GM12878 (cell line): ENCODE data around the gene CITED2. TPM values are rescaled to one million over a fixed set of nuclear protein-coding genes. Genes with fewer than 3 reads are reported as not detected.

Experiments used
- ATAC-seq: fragments of 200-7000 bp; cut with Tn5 transposase; 3 replicates; pipeline ENCODE4 v1.9.1; 2020; ENCODE audit warnings: mild to moderate bottlenecking, moderate library complexity
- Bru-seq: library from RNA; stranded (reverse); fragments of 400-500 nt; gene quantifications from one replicate; lab custom pipeline; 2021; lab: Mats Ljungman, UMichigan
- BruChase-seq, 2 experiments: library from RNA; stranded (reverse); fragments of 400-500 nt; gene quantifications; one replicate each; lab custom pipeline; 2021; lab: Mats Ljungman, UMichigan
- BruUV-seq: library from RNA; stranded (reverse); fragments of 400-500 nt; replicated peaks from 2 replicates; lab custom pipeline; 2021; lab: Mats Ljungman, UMichigan
- CTCF ChIA-PET: fragments of 300-600 bp; sonication (Branson Sonifier 250); formaldehyde crosslinking; extraction: SDS; loops from one replicate; lab custom pipeline; 2021; ENCODE audit warnings: inconsistent platforms; lab: Yijun Ruan, JAX
- POLR2A ChIA-PET: fragments of 350-600 bp; formaldehyde crosslinking; extraction: SDS; loops from one replicate; lab custom pipeline; 2021; ENCODE audit warnings: inconsistent platforms; lab: Charles Lee
- RAD21 ChIA-PET: fragments of 300-600 bp; sonication (Branson Sonifier 250); formaldehyde crosslinking; loops from one replicate; lab custom pipeline; 2023; ENCODE audit warnings: antibody characterized with exemption; ENCODE audit not compliant: unreplicated experiment; lab: Charles Lee
- SMC1A ChIA-PET: fragments of 300-600 bp; sonication (Branson Sonifier 250); formaldehyde crosslinking; loops from one replicate; lab custom pipeline; 2023; ENCODE audit not compliant: unreplicated experiment, uncharacterized antibody; lab: Charles Lee
- DNase-seq: peaks from one replicate; pipeline ENCODE4 v3.0.0-alpha.2; 2011; ENCODE audit warnings: low read depth, low spot score
- FAIRE-seq: peaks from 3 replicates; lab custom pipeline; 2011; peaks lifted over from hg19 to GRCh38; lab: Jason Lieb, UNC
- H2AFZ ChIP-seq: 2 replicates; pipeline ENCODE4 v1.6.0; 2011; ENCODE audit warnings: low read depth, low read length, control low read depth; ENCODE audit not compliant: control insufficient read depth
- H3K27ac ChIP-seq: 2 replicates; pipeline ENCODE4 v1.5.1; 2011; ENCODE audit warnings: control low read depth; ENCODE audit not compliant: control insufficient read depth, insufficient read depth
- H3K27me3 ChIP-seq, 2 experiments: replicated peaks in 1 of 2; 2 replicates each; pipeline versions ENCODE4 v1.6.0 to v1.6.1; 2011; ENCODE audit warnings: low read length in 1 of 2; ENCODE audit not compliant: control insufficient read depth in 2 of 2, insufficient read depth in 2 of 2
- H3K36me3 ChIP-seq, 2 experiments: 2 replicates each; pipeline ENCODE4 v1.5.1; 2011; ENCODE audit warnings: low read length in 1 of 2; ENCODE audit not compliant: control insufficient read depth in 2 of 2, insufficient read depth in 2 of 2
- H3K4me1 ChIP-seq: 2 replicates; pipeline ENCODE4 v1.6.1; 2011; ENCODE audit warnings: mild to moderate bottlenecking, low read length, moderate library complexity, mixed read lengths; ENCODE audit not compliant: control insufficient read depth, insufficient read depth
- H3K4me2 ChIP-seq: 2 replicates; pipeline ENCODE4 v1.6.0; 2011; ENCODE audit warnings: control low read depth; ENCODE audit not compliant: control insufficient read depth, insufficient read depth
- H3K4me3 ChIP-seq: fragments of 200-600 bp; sonication (generic); 2 replicates; pipeline ENCODE4 v1.5.1; 2016
- H3K79me2 ChIP-seq: 2 replicates; pipeline ENCODE4 v1.6.0; 2011; ENCODE audit warnings: low read length; ENCODE audit not compliant: control insufficient read depth, insufficient read depth
- H3K9ac ChIP-seq: 2 replicates; pipeline ENCODE4 v1.8.0; 2011; ENCODE audit warnings: low read length, control low read depth, mixed read lengths; ENCODE audit not compliant: control insufficient read depth, insufficient read depth
- H3K9me3 ChIP-seq: replicated peaks from 3 replicates; pipeline ENCODE4 v1.5.1; 2011; ENCODE audit warnings: mild to moderate bottlenecking, low read length; ENCODE audit not compliant: control insufficient read depth, insufficient read depth
- H4K20me1 ChIP-seq: 2 replicates; pipeline ENCODE4 v1.6.0; 2011; ENCODE audit not compliant: control insufficient read depth, insufficient read depth
- CUX1 ChIP-seq: IDR thresholded peaks from 2 replicates; pipeline ENCODE4 v1.6.1; 2012; ENCODE audit warnings: improper control_type of control experiment, low read depth, low read length; ENCODE audit not compliant: insufficient replicate concordance
- E2F4 ChIP-seq: IDR thresholded peaks from 2 replicates; pipeline ENCODE4 v1.6.1; 2012; ENCODE audit warnings: low read depth, low read length, improper control_type of control experiment
- EED ChIP-seq: sonication (generic); IDR thresholded peaks from 2 replicates; pipeline ENCODE4 v1.6.1; 2016; ENCODE audit warnings: antibody characterized with exemption, low read depth
- IKZF2 ChIP-seq, 2 experiments: fragments of 450-650 bp; IDR thresholded peaks; 2 replicates each; pipeline ENCODE4 v1.6.1; 2017; ENCODE audit warnings: mild to moderate bottlenecking in 2 of 2, moderate library complexity in 2 of 2
- KDM1A ChIP-seq: fragments of 200-600 bp; sonication (generic); IDR thresholded peaks from 2 replicates; pipeline ENCODE4 v1.6.1; 2016; ENCODE audit warnings: borderline replicate concordance
- RBBP5 ChIP-seq: fragments of 200-600 bp; sonication (generic); conservative IDR thresholded peaks from 2 replicates; pipeline ENCODE4 v1.6.1; 2016
- SREBF1 ChIP-seq: IDR thresholded peaks from 2 replicates; pipeline ENCODE4 v1.6.1; 2012; ENCODE audit warnings: mild to moderate bottlenecking, low read length
- YY1 ChIP-seq: IDR thresholded peaks from 2 replicates; pipeline ENCODE4 v1.6.1; 2011; ENCODE audit warnings: low read depth, mild to moderate bottlenecking, low read length
- WGBS: methylation state at CpG from one replicate; pipeline ENCODE4 v1.1.6; 2016; ENCODE audit warnings: low lambda C conversion rate; ENCODE audit not compliant: insufficient replicate concordance, insufficient coverage; ENCODE audit errors: missing lambda C conversion rate; 5-methylcytosine and 5-hydroxymethylcytosine counted together
- in situ Hi-C: fragments of 300-500 bp; cut with MboI; formaldehyde crosslinking; loops from 9 replicates; pipeline ENCODE4 v1.14.3; 2018; ENCODE audit warnings: mixed read lengths
- intact Hi-C: fragments of 100-400 bp; cut with micrococcal nuclease; formaldehyde crosslinking; loops from one replicate; pipeline ENCODE4 v1.14.2; 2022; ENCODE audit not compliant: unreplicated experiment
- long read RNA-seq, 2 experiments: library from polyadenylated mRNA; unstranded; transcript quantifications; one replicate each; pipeline ENCODE4 v2.0.0, GENCODE V29; 2019 to 2020
- polyA minus RNA-seq, 3 experiments: library from RNA; depleted of rRNA, polyadenylated mRNA; stranded (reverse); fragments of >200 nt; gene quantifications; 2 replicates each; pipeline ENCODE4 v1.2.3, GENCODE V29; 2011
- polyA plus RNA-seq, 11 experiments: library from polyadenylated mRNA; depleted of rRNA in 4 of 11; unstranded in 6 of 11; stranded (reverse) in 5 of 11; fragments of >200 nt; fragmentation: Nextera tagmentation in 4 of 11; fragmentation: Illumina TruSeq in 1 of 11; extraction: Ambion mirVana in 4 of 11; extraction: Trizol in 1 of 11; gene quantifications; 1 replicate in 1 of 11; 2 replicates in 10 of 11; pipeline versions ENCODE4 v1.2.1 to v1.2.3, GENCODE V29; 2011 to 2016; ENCODE audit warnings: inconsistent platforms in 2 of 11, missing spikeins in 2 of 11, low read depth in 1 of 11
- total RNA-seq, 4 experiments: library from RNA; depleted of rRNA in 3 of 4; stranded (reverse); fragments of >200 nt in 3 of 4; fragmentation: Illumina TruSeq in 1 of 4; extraction: Trizol in 1 of 4; gene quantifications; 2 replicates each; pipeline versions ENCODE4 v1.2.1 to v1.2.3, GENCODE V29; 2013 to 2021

CITED2 gene
- total RNA-seq (2013; cell fraction: nucleolus; rRNA removed) = 14.1 and 15.5 TPM in 2 replicates
- 11.5 and 13.7 TPM in 2 replicates for total RNA-seq (2014; rRNA removed)
- total RNA-seq (2014; rRNA removed; fragmentation: Illumina TruSeq; extraction: Trizol) = 3.0 and 3.3 TPM in 2 replicates
- 18.0 and 20.0 TPM in 2 replicates for total RNA-seq (2021)
- 2.8 TPM for polyA plus RNA-seq (2011; ENCODE audit: low read depth)
- 8.1 and 9.8 TPM in 2 replicates for polyA plus RNA-seq (2011; rRNA removed)
- polyA plus RNA-seq (2011; cell fraction: cytosol; rRNA removed) = 4.7 and 7.7 TPM in 2 replicates
- polyA plus RNA-seq (2011; cell fraction: nucleus; rRNA removed) = 11.2 and 14.7 TPM in 2 replicates
- polyA plus RNA-seq (2012) = 6.4 and 7.1 TPM in 2 replicates
- polyA plus RNA-seq (2014; fragmentation: Illumina TruSeq; extraction: Trizol) = 8.9 and 9.9 TPM in 2 replicates
- polyA plus RNA-seq (2014; fragmentation: Nextera tagmentation; extraction: Ambion mirVana) = under 1 TPM; 0.08 to 0.49 TPM
- polyA plus RNA-seq (2014; rRNA removed) = 8.5 and 11.2 TPM in 2 replicates
- 1 to 10 TPM; 3.1 to 6.0 TPM for polyA plus RNA-seq (2016; fragmentation: Nextera tagmentation; extraction: Ambion mirVana)
- 2.9 and 4.4 TPM in 2 replicates for polyA minus RNA-seq (2011; rRNA and poly(A)+ RNA removed)
- 6.4 and 9.0 TPM in 2 replicates for polyA minus RNA-seq (2011; cell fraction: cytosol; rRNA and poly(A)+ RNA removed)
- 10.4 and 20.6 TPM in 2 replicates for polyA minus RNA-seq (2011; cell fraction: nucleus; rRNA and poly(A)+ RNA removed)
- Bru-seq, nascent RNA = percentile 82 among the genes with signal in this experiment
- percentile 49 among the genes with signal in this experiment for BruChase-seq, experiment 1, labeled RNA remaining after a 6-hour chase
- BruChase-seq, experiment 2, labeled RNA remaining after a 2-hour chase = percentile 72 among the genes with signal in this experiment
- long read RNA-seq, experiment 1, partial matches to known transcripts = 0 of 2 reads
- long read RNA-seq, experiment 1, other reads (novel, unspliced or antisense) = 0 of 2 reads
- long read RNA-seq, experiment 2 = 0 reads

- WGBS = under 1% methylated on average over 55 of the region's 82 CpGs
- TF ChIP-seq EED (0 out of 2 replicates have a peak, but pooled peaks have one; percentile 6), SREBF1 (0 out of 2 replicates have a peak, but pooled peaks have one; percentile 23), E2F4 (no peak), KDM1A (no peak), CUX1 (no peak), RBBP5 (no peak), IKZF2 (IDR thresholded peaks at IDR 0.05) (peak in 1 of 2 experiments; percentile 76; a peak in 2 of 4 replicates), YY1 (peak; percentile 78; the same call in 1 of the 2 replicates)
Observed at GRCh38 chr6:139374357-139375225, at the start of gene CITED2. Gene CITED2 (minus strand): TSS chr6:139374648. CDS start chr6:139373944, 704 bp downstream.

More at GRCh38 chr6:139374357-139375225, at the start of gene CITED2:
- H3K27ac ChIP-seq = peak within 1 kb of the TSS; percentile 81
- intact Hi-C loops = loop anchor here (2.0 to 10.0 kb wide), 8 partner anchors 226 to 1168 kb away; no protein-coding TSS in a partner anchor
- peak within 1 kb of the TSS; percentile 95 for H2AFZ ChIP-seq
- H3K36me3 ChIP-seq = no peaks in the 10 kb centered on the region
- ATAC-seq (peak; percentile 85), FAIRE-seq (peak; percentile 27), DNase-seq (peak; percentile 79)
- H3K27me3 ChIP-seq = no peaks in the 10 kb centered on the region
- peak within 1 kb of the TSS; percentile 93 for H3K4me3 ChIP-seq
- in situ Hi-C loops = loop anchor here (5.0 kb wide), 1 partner anchor 553 kb away; no protein-coding TSS in a partner anchor
- H3K9ac ChIP-seq = peak within 1 kb of the TSS; percentile 77
- 0 out of 2 replicates have a peak, but pooled peaks cover 2% of the 10 kb centered on the region for H3K4me1 ChIP-seq
- no peaks in the 10 kb centered on the region for H4K20me1 ChIP-seq
- H3K4me2 ChIP-seq = peak within 1 kb of the TSS; percentile 98
- no peaks in the 10 kb centered on the region for H3K9me3 ChIP-seq
- BruUV-seq = no TSS peak
- SMC1A ChIA-PET = interaction anchor here (0.6 to 6.3 kb wide), 45 partner anchors 9 to 1165 kb away, joined by 3 to 90 read pairs (median 4); partner anchors contain the start of gene TXLNB
- POLR2A ChIA-PET = interaction anchor here (0.7 to 1.9 kb wide), 12 partner anchors 55 to 1499 kb away, joined by 3 to 13 read pairs (median 4); partner anchors contain the start of gene TXLNB
- H3K79me2 ChIP-seq = peaks cover 22% of the 10 kb centered on the region
- CTCF ChIA-PET = interaction anchor here (0.6 to 6.9 kb wide), 25 partner anchors 9 to 1547 kb away, joined by 3 to 100 read pairs (median 3); no protein-coding TSS in a partner anchor
- RAD21 ChIA-PET = interaction anchor here (0.5 to 7.4 kb wide), 48 partner anchors 9 to 1582 kb away, joined by 3 to 107 read pairs (median 5); no protein-coding TSS in a partner anchor
